ENCODE results near the gene FAM180A. TPM values are rescaled to one million over a fixed set of nuclear protein-coding genes. Genes with fewer than 3 reads are reported as not detected.

Gene FAM180A
- total and polyA plus RNA-seq, 10 of the 15 experiments (the other 5 are each of a cell fraction or from before 2014, with no cell fraction given), result not detected

GRCh38 chr7:135763261-135763660 is 14.6 kb upstream of the FAM180A start (continued):
- TF ChIP-seq FOS (IDR thresholded peaks at IDR 0.05; ENCODE audit: borderline replicate concordance, extremely low read depth, insufficient read length), result no peak
- no peak for TF ChIP-seq NFYB (IDR thresholded peaks at IDR 0.05; ENCODE audit: insufficient read depth, low read depth, low read length)
- TF ChIP-seq SREBF2 (IDR thresholded peaks at IDR 0.05; ENCODE audit: low read length), result no peak
- no peak for TF ChIP-seq NR2C1 (IDR thresholded peaks at IDR 0.05)
- no peak for TF ChIP-seq SMARCA5 (IDR thresholded peaks at IDR 0.05)
- TF ChIP-seq SMC3 (IDR thresholded peaks at IDR 0.05; ENCODE audit: borderline replicate concordance, low read length), result no peak
- no peak for TF ChIP-seq SP1 (IDR thresholded peaks at IDR 0.05; ENCODE audit: low read depth, low read length)

- RAD21 ChIA-PET (ENCODE audit: unreplicated experiment), result no interaction called here
- in situ Hi-C loops (cut with MboI) (no loop called here), intact Hi-C loops (cut with micrococcal nuclease; ENCODE audit: unreplicated experiment) (no loop called here)
- H3K9ac ChIP-seq (ENCODE audit: control insufficient read depth, insufficient read depth, low read length), result no peak overlapping the region
- CTCF ChIA-PET, result no interaction called here
- no peaks in the 10 kb centered on the region for H3K36me3 ChIP-seq (ENCODE audit: control insufficient read depth in 2 of 2, insufficient read depth in 2 of 2, low read length in 1 of 2)
- H3K9me3 ChIP-seq (replicated peaks; ENCODE audit: control insufficient read depth, insufficient read depth, low read length), result no peaks in the 10 kb centered on the region; the same call in 2 of the 3 replicates
- H3K27me3 ChIP-seq (replicated peaks in 1 of 2; ENCODE audit: control insufficient read depth in 2 of 2, insufficient read depth in 2 of 2, low read length in 1 of 2), result peaks cover 0 to 1% of the 10 kb centered on the region in 2 experiments
- no peak overlapping the region for H3K4me2 ChIP-seq (ENCODE audit: control insufficient read depth, insufficient read depth)
- H3K4me1 ChIP-seq (ENCODE audit: control insufficient read depth, insufficient read depth, low read length), result no peaks in the 10 kb centered on the region
- 45% methylated on average over 10 of the region's 10 CpGs for WGBS (ENCODE audit: insufficient coverage, insufficient replicate concordance, low lambda C conversion rate, missing lambda C conversion rate)
- H3K4me3 ChIP-seq, result no peak overlapping the region
- no peaks in the 10 kb centered on the region for H4K20me1 ChIP-seq (ENCODE audit: control insufficient read depth, insufficient read depth)
- POLR2A ChIA-PET, result no interaction called here
- no peaks in the 10 kb centered on the region for H3K79me2 ChIP-seq (ENCODE audit: control insufficient read depth, insufficient read depth, low read length)
- BruUV-seq (replicated peaks), result no TSS peak
- SMC1A ChIA-PET (ENCODE audit: uncharacterized antibody, unreplicated experiment), result no interaction called here
- DNase-seq (ENCODE audit: low read depth, low spot score) (no peak), ATAC-seq (no peak), FAIRE-seq (no peak)
- H2AFZ ChIP-seq (ENCODE audit: control insufficient read depth, low read depth, low read length), result no peak overlapping the region
- no peak overlapping the region for H3K27ac ChIP-seq (ENCODE audit: control insufficient read depth, insufficient read depth)
- TF ChIP-seq JUND (IDR thresholded peaks at IDR 0.05; ENCODE audit: low read depth, low read length) (no peak), PAX8 (IDR thresholded peaks at IDR 0.05) (no peak), EP300 (IDR thresholded peaks at IDR 0.05; ENCODE audit: borderline replicate concordance in 1 of 2, control insufficient read depth in 1 of 2, low read depth in 2 of 2, low read length in 2 of 2) (no peak), BHLHE40 (IDR thresholded peaks at IDR 0.05; ENCODE audit: borderline replicate concordance in 1 of 2, low read depth in 2 of 2, low read length in 1 of 2) (no peak), ZNF384 (IDR thresholded peaks at IDR 0.05; ENCODE audit: borderline replicate concordance, low read depth, low read length) (no peak), ZBTB11 (CRISPR knock-in tag; IDR thresholded peaks at IDR 0.05) (no peak), MYC (IDR thresholded peaks at IDR 0.05; ENCODE audit: insufficient read depth, insufficient read length, insufficient replicate concordance, low read length, severe bottlenecking) (no peak), PAX5 (IDR thresholded peaks at IDR 0.05; ENCODE audit: borderline replicate concordance, low read depth, low read length) (no peak), SREBF1 (IDR thresholded peaks at IDR 0.05; ENCODE audit: low read length) (no peak)
- TF ChIP-seq, protein P1, sequence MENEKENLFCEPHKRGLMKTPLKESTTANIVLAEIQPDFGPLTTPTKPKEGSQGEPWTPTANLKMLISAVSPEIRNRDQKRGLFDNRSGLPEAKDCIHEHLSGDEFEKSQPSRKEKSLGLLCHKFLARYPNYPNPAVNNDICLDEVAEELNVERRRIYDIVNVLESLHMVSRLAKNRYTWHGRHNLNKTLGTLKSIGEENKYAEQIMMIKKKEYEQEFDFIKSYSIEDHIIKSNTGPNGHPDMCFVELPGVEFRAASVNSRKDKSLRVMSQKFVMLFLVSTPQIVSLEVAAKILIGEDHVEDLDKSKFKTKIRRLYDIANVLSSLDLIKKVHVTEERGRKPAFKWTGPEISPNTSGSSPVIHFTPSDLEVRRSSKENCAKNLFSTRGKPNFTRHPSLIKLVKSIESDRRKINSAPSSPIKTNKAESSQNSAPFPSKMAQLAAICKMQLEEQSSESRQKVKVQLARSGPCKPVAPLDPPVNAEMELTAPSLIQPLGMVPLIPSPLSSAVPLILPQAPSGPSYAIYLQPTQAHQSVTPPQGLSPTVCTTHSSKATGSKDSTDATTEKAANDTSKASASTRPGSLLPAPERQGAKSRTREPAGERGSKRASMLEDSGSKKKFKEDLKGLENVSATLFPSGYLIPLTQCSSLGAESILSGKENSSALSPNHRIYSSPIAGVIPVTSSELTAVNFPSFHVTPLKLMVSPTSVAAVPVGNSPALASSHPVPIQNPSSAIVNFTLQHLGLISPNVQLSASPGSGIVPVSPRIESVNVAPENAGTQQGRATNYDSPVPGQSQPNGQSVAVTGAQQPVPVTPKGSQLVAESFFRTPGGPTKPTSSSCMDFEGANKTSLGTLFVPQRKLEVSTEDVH (IDR thresholded peaks at IDR 0.05; ENCODE audit: low read depth, partially characterized antibody), result no peak
Observed at GRCh38 chr7:135761751-135762488, 13.3 kb upstream of the FAM180A start.

Measured in GM12878 (cell line).